Muscle layer of colon (tissue), 2 donors: ENCODE data around the gene MIS18BP1.

ENCODE experiments used
- H3K27ac ChIP-seq: one replicate; pipeline ENCODE4 v1.7.0; 2013; ENCODE audit warnings: low read depth, mild to moderate bottlenecking, low read length, moderate library complexity
- H3K27me3 ChIP-seq, 2 donors: one replicate each; pipeline ENCODE4 v1.7.0; 2013; ENCODE audit warnings: low read length in 2 of 2, mild to moderate bottlenecking in 2 of 2; ENCODE audit not compliant: insufficient read depth in 2 of 2, control insufficient read depth in 1 of 2
- H3K36me3 ChIP-seq: one replicate; pipeline ENCODE4 v1.7.0; 2013; ENCODE audit warnings: mild to moderate bottlenecking, low read length; ENCODE audit not compliant: insufficient read depth
- H3K4me1 ChIP-seq: one replicate; pipeline ENCODE4 v1.7.0; 2013; ENCODE audit warnings: mild to moderate bottlenecking, low read length; ENCODE audit not compliant: insufficient read depth
- H3K4me3 ChIP-seq, 2 donors: one replicate each; pipeline ENCODE4 v1.7.0; 2013; ENCODE audit warnings: low read length in 2 of 2, low read depth in 1 of 2, mild to moderate bottlenecking in 1 of 2, moderate library complexity in 1 of 2
- H3K9ac ChIP-seq: one replicate; pipeline ENCODE4 v1.7.0; 2013; ENCODE audit warnings: low read length
- H3K9me3 ChIP-seq: one replicate; pipeline ENCODE4 v1.7.0; 2013; ENCODE audit warnings: mild to moderate bottlenecking, low read length
- donor health status: abdominal sarcoma.
- donor health status: Adenocarcinoma of cecum.

Gene MIS18BP1

DNA sequence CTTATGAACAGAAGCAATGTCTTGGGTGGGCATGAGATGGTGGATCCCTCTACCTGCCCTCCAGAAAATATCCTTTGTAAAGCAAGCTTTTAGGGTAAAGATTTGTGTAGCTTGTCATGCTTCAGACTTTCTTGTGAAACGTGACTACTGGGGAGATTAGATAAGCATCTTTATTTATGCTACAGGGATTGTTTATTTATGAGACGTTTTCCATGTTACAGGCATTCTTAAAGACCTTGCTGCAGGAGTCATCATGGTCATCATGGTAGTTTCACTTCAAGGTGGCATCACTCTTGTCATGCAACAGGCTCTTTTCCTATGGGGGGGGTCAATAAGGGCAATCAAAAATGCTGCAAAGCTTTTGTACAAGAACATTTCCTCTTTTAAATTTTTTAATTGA is 8.2 kb upstream of the MIS18BP1 start:
- H3K9me3 ChIP-seq: peaks cover 2% of the 10 kb centered on the region
- no peaks in the 10 kb centered on the region for H3K27me3 ChIP-seq
- H3K27ac ChIP-seq: no peak overlapping the region
- H3K9ac ChIP-seq: no peak overlapping the region
- H3K36me3 ChIP-seq: no peaks in the 10 kb centered on the region
- H3K4me3 ChIP-seq: no peak overlapping the region
- no peaks in the 10 kb centered on the region for H3K4me1 ChIP-seq

- Histone ChIP-seq H3K4me1 (no peaks in the 10 kb centered on the region), H3K4me3 (no peak overlapping the region), H3K9ac (no peak overlapping the region), H3K9me3 (peaks cover 2% of the 10 kb centered on the region), H3K27ac (no peak overlapping the region), H3K27me3 (no peaks in the 10 kb centered on the region), H3K36me3 (no peaks in the 10 kb centered on the region)
These were observed 5.8 kb upstream of the MIS18BP1 start for GRCh38 chr14:45258805-45259204.

DNA sequence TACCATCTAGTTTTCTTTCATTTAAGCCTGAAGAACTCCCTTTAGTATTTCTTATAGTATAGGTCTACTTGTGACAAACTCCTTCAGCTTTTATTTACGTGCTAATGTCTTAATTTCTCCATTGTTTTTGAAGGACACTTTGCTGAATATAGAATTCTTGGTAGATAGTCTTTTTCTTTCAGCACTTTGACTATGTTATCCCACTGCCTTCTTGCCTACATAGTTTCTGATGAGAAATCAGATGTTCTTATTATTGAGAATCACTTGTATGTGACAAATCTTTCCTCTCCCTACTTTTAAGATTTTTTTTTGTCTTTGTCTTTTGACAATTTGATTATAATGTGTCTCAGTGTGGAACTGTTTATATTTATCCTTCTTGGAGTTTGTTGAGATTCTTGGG is 5.1 kb upstream of the MIS18BP1 start:
- H3K4me1 ChIP-seq: no peaks in the 10 kb centered on the region
- no peak overlapping the region for H3K27ac ChIP-seq
- no peak overlapping the region for H3K4me3 ChIP-seq
- H3K27me3 ChIP-seq: no peaks in the 10 kb centered on the region
- H3K9me3 ChIP-seq: peaks cover 2% of the 10 kb centered on the region
- no peak overlapping the region for H3K9ac ChIP-seq
- H3K36me3 ChIP-seq: no peaks in the 10 kb centered on the region

GRCh38 chr14:45254771-45255170 is 1.8 kb upstream of the MIS18BP1 start:
- Histone ChIP-seq H3K4me3 (no peak overlapping the region), H3K4me1 (peaks cover 4% of the 10 kb centered on the region), H3K36me3 (no peaks in the 10 kb centered on the region), H3K9ac (no peak overlapping the region), H3K27me3 (no peaks in the 10 kb centered on the region), H3K9me3 (peaks cover 2% of the 10 kb centered on the region), H3K27ac (no peak overlapping the region)

DNA sequence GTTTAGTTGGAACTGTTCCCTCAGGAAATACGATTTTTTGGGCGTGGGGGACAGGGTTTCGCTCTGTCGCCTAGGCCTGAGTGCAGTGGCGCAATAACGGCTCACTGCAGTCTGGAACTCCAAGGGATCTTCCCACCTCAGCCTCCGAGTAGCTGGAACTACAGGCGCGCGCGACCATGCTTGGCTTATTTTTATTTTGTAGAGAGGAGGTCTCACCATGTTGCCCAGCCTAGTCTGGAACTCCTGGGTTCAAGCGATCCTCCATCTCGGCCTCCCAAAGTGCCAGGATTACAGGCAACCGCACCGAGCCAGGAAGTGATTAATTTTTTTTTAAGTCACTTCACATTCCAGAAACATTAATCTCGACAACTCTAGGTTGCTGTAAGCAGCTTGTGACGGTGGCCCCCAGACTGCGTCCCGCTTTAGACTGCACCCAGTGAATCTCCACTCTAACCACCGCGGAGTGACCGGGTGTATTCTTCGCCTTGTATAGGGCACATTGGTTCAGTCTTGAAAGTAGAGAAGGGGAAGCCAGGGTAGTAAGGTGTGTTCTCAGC is 830 bp upstream of the MIS18BP1 start:
- Histone ChIP-seq H3K4me1 (peaks cover 4% of the 10 kb centered on the region), H3K9ac (peak overlapping the region; percentile 35), H3K27me3 (no peaks in the 10 kb centered on the region), H3K27ac (no peak overlapping the region), H3K4me3 (peak overlapping the region; percentile 17 to 74), H3K9me3 (peaks cover 2% of the 10 kb centered on the region), H3K36me3 (no peaks in the 10 kb centered on the region)

DNA sequence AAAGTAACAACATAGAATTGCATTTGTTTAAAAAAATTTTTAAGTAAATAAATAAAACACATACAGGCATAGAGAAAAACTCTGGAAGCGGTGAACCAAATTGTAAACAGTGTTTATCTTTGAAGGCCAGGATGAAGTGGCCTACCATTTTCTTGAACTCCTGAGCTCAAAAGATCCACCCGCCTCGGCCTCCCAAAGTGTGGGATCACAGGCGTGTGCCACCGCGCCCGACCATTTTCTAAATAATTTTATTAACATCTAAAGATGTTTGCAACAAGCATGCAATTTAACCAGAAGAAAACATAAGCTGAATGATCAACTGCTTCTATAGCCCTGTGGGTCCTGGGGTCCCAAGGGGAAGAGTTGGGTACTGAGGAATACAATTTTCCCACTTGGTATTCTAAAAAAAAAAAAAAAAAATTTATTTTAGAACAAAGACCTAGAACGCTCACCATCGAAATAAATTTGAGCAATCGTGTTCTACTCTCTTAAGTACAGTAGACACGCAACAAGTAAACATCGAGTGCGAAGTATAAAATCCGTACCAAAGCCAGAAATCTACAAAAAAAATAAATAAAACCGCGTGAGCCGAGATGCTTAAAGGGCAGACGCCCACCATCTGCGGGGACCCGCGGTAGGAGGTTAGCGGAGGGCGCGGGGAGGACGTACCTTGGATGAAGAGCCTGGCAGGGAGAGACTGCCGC is 484 bp downstream of the MIS18BP1 start:
- Histone ChIP-seq H3K27ac (peak overlapping the region; percentile 39), H3K27me3 (no peaks in the 10 kb centered on the region), H3K36me3 (no peaks in the 10 kb centered on the region), H3K4me3 (peak overlapping the region; percentile 53 to 74), H3K9me3 (no peaks in the 10 kb centered on the region), H3K4me1 (peaks cover 4% of the 10 kb centered on the region), H3K9ac (peak overlapping the region; percentile 35)

DNA sequence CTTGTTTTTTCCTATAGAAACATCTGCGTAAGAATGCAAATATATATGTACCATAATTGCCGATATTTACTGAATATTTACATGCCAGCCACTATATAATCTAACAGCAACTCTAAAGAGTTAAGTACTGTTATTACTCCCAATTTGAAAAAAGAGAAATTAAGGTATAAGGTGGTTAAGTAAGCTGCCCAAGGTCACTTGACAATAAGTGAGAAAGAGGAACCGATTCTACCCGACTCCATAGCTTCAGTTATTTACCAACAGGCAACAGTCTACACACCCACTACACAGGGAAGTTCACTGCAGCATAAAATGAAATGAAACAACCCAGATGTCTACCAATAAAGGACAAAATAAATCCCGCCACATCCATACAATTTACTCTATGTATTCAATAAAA is 1.1 kb downstream of the MIS18BP1 start:
- H3K9ac ChIP-seq: no peak overlapping the region
- H3K9me3 ChIP-seq: no peaks in the 10 kb centered on the region
- H3K4me3 ChIP-seq: peak overlapping the region in 1 of 2 donors; percentile 39
- no peaks in the 10 kb centered on the region for H3K36me3 ChIP-seq
- no peak overlapping the region for H3K27ac ChIP-seq
- H3K27me3 ChIP-seq: no peaks in the 10 kb centered on the region
- peaks cover 4% of the 10 kb centered on the region for H3K4me1 ChIP-seq

- H3K4me1 ChIP-seq: peaks cover 4% of the 10 kb centered on the region
- no peak overlapping the region for H3K4me3 ChIP-seq
- H3K27me3 ChIP-seq: no peaks in the 10 kb centered on the region
- H3K36me3 ChIP-seq: no peaks in the 10 kb centered on the region
- no peak overlapping the region for H3K9ac ChIP-seq
- H3K9me3 ChIP-seq: no peaks in the 10 kb centered on the region
- H3K27ac ChIP-seq: no peak overlapping the region
These were observed 3.0 kb downstream of the MIS18BP1 start for GRCh38 chr14:45249856-45250575.

DNA sequence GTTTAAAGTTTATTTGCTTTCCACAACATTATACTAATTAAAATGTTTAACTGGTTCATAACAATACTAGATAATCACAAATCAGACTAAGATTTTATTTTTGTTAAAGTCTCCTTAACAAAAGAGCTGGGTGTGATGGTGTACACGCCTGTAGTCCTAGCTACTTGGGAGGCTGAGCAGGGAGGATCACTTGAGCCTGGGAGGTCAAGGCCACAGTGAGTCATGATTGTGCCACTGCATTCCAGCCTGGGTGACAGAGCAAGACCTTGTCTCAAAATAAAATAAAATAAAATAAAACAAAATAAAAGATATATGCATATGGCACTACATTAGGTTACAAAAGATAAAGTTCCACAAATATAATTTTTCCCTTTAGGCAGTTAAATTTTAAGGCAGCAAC is 5.6 kb downstream of the MIS18BP1 start:
- Histone ChIP-seq H3K27ac (no peak overlapping the region), H3K9me3 (no peaks in the 10 kb centered on the region), H3K36me3 (no peaks in the 10 kb centered on the region), H3K4me3 (no peak overlapping the region), H3K27me3 (no peaks in the 10 kb centered on the region), H3K9ac (no peak overlapping the region), H3K4me1 (peaks cover 4% of the 10 kb centered on the region)

DNA sequence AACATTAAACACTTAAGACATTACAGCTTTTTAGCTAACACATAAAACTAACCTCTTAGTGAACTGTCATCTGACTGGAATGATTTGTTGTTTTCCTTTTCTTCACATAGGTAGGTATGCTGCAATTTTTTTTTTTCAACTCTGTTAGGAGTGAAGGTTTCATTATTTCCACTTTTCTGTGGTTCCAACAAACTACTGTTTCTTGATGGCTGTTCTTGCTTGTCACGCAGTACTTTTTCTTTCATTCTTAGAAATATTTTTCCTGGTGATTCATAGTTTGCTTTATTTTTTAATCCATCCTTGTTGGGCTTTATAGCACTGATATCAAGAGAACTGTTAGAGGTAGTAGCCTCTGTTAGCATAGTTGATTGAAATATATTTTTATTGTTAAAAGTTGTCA is 6.3 kb downstream of the MIS18BP1 start:
- H3K27ac ChIP-seq: no peak overlapping the region
- H3K4me1 ChIP-seq: peaks cover under 1% of the 10 kb centered on the region
- no peaks in the 10 kb centered on the region for H3K9me3 ChIP-seq
- H3K36me3 ChIP-seq: no peaks in the 10 kb centered on the region
- no peak overlapping the region for H3K9ac ChIP-seq
- no peaks in the 10 kb centered on the region for H3K27me3 ChIP-seq
- no peak overlapping the region for H3K4me3 ChIP-seq

- no peaks in the 10 kb centered on the region for H3K36me3 ChIP-seq
- no peak overlapping the region for H3K27ac ChIP-seq
- H3K27me3 ChIP-seq: no peaks in the 10 kb centered on the region
- no peaks in the 10 kb centered on the region for H3K9me3 ChIP-seq
- no peaks in the 10 kb centered on the region for H3K4me1 ChIP-seq
- no peak overlapping the region for H3K4me3 ChIP-seq
- no peak overlapping the region for H3K9ac ChIP-seq
These were observed 6.9 kb downstream of the MIS18BP1 start for GRCh38 chr14:45246151-45246550.
